ENCODE results near the gene TRIP4.

TRIP4 gene

DNA sequence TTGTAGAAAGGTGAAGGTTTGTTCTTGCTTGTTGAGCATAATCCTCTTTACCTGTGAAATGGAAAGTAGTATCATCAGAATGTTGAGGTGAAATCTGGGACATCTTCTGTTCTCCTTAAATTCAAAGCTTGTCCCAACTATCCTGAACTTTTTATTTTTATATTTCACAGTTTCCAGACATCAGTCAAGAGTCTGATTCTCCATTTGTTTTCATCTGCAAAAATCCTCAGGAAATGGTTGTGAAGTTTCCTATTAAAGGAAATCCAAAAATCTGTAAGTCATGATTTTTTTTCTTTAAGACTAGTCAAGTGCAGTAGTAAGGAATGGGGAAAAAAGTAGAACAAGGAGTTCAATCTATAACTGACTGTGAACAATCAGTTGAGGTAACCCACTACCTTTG, 57.2 kb downstream of the TRIP4 start:
- no peak overlapping the region for H3K4me3 ChIP-seq (ENCODE audit: low read length)
- TF ChIP-seq, protein P1, sequence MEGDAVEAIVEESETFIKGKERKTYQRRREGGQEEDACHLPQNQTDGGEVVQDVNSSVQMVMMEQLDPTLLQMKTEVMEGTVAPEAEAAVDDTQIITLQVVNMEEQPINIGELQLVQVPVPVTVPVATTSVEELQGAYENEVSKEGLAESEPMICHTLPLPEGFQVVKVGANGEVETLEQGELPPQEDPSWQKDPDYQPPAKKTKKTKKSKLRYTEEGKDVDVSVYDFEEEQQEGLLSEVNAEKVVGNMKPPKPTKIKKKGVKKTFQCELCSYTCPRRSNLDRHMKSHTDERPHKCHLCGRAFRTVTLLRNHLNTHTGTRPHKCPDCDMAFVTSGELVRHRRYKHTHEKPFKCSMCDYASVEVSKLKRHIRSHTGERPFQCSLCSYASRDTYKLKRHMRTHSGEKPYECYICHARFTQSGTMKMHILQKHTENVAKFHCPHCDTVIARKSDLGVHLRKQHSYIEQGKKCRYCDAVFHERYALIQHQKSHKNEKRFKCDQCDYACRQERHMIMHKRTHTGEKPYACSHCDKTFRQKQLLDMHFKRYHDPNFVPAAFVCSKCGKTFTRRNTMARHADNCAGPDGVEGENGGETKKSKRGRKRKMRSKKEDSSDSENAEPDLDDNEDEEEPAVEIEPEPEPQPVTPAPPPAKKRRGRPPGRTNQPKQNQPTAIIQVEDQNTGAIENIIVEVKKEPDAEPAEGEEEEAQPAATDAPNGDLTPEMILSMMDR (IDR thresholded peaks at IDR 0.05; ENCODE audit: insufficient read depth, low read depth, low read length, missing control alignments), result no peak
- DNase-seq (ENCODE audit: low read depth), result no peak

DNA sequence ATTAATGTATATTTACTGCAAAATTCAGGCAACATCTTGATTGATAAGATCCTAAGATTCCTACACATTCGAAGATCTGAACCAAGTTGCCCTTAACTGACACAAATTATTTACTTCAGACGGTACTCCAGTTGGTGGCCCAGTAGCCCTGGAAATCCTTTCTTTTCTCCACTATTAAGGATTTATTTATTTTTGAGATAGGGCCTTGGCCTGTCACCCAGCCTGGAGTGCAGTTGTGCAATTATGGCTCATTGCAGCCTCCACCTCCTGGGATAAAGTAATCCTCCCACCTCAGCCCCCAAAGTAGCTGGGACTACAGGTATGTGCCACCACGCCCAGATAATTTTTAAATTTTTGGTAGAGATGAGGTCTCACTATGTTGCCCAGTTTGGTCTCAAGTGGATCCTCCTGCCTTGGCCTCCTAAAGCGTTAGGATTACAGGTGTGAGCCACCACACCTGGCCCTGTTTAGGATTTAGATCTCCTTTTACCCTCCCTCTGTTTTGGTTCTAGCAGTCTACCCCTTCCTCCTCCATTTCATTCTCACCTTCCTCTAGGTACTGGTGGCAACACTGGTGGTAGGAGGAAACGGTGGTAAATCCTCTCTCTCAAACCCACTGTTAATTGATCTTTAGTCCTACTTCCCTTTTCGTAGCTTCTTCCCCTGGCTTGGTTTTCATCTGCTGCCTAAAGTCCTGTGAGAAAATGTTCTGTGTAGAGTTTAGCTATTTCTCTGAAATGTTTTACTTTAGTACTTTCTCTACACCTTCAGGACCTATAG, 60.1 kb downstream of the TRIP4 start:
- TF ChIP-seq, protein P1 (IDR thresholded peaks at IDR 0.05; ENCODE audit: insufficient read depth, low read depth, low read length, missing control alignments), result no peak
- no peak for DNase-seq (ENCODE audit: low read depth)
- H3K4me3 ChIP-seq (ENCODE audit: low read length), result no peak overlapping the region

DNA sequence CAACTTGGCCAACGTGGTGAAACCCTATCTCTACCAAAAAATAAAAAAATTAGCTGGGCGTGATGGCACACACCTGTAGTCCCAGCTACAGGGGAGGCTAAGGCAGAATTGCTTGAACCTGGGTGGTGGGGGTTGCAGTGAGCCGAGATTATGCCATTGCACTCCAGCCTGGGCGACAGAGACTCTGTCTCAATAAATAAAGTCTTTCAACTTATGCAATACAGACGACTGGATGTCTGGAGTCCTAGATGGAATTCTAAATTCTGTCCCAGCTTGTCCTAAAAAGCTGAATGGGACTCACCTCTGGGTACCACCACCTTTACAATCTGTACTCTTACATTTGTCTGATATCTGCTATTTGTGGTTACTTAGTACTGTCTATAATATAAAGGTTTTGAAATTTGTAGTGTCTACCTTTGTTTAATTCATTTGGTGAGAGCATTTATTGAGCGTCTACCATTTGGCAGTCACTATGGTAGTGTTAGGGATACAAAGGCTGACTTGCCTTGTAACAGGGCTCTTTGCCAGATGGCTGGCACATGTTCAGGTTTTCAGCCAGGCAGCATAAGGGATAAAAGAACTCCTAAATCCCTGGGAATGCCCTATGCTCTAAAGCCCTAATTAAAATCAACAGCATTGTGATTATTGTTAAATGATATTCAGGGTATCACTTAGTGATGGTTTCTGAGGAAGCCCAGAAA, 65.5 kb downstream of the TRIP4 start:
- no peak for DNase-seq (ENCODE audit: low read depth)
- no peak overlapping the region for H3K4me3 ChIP-seq (ENCODE audit: low read length)
- TF ChIP-seq, protein P1 (IDR thresholded peaks at IDR 0.05; ENCODE audit: insufficient read depth, low read depth, low read length, missing control alignments), result no peak

DNA sequence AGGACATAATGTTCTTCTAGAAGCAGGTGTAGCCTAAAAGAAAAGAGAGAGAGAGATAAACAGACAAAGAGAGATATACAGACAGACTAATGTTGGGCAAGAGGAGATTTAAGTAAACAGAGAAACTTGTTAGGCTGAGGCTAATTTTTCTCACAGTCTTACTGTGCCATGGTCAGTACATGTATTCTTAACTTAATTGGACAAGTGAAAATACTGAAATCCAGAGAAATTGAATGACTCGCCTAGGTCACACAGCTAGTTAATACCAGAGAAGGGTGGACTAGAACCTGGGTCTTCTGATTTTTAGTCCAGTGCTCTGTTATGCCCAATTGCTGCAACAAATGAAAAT, 66.0 kb downstream of the TRIP4 start:
- TF ChIP-seq, protein P1 (IDR thresholded peaks at IDR 0.05; ENCODE audit: insufficient read depth, low read depth, low read length, missing control alignments), result no peak
- no peak overlapping the region for H3K4me3 ChIP-seq (ENCODE audit: low read length)
- DNase-seq (ENCODE audit: low read depth), result no peak

DNA sequence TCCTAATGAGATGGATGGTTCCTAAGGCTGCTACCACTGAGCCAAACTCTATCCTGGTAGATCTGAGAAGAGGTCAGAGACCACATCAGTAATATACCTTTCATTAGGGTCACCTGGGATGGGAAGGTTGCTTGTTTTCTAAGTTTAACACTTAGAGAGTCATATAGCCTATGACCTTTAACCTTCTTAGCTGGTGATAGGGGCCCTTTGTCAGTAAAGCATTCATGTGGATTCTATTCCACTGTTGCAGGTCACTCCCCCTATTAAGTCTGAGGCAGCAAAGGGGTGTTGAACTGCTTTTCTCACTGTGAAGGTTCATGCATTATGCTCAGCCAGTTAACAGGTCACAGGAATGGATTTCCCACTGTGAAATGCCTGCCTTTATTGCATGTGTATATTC, 66.6 kb downstream of the TRIP4 start:
- TF ChIP-seq, protein P1 (IDR thresholded peaks at IDR 0.05; ENCODE audit: insufficient read depth, low read depth, low read length, missing control alignments), result no peak
- no peak overlapping the region for H3K4me3 ChIP-seq (ENCODE audit: low read length)
- no peak for DNase-seq (ENCODE audit: low read depth)

DNA sequence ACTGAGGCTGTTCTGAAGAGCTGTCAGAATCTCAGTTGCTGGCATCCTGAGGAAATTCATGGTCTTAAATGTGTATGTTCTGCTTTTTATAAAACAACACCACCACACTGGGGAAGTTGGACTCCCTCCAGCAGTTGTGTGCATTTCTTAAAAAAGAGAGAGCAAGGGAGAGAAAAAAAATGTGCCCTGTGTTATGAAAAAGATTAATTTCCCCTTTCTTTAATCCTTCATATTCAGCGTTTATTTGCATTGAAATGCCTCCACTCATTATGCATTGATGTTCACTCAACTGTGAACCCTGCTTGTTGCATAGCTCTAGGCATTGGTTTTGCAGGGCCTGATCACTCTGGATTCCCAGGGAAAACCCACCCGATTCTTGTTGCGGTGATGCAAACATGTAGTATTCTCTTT, 68.3 kb downstream of the TRIP4 start:
- TF ChIP-seq, protein P1 (IDR thresholded peaks at IDR 0.05; ENCODE audit: insufficient read depth, low read depth, low read length, missing control alignments), result no peak
- no peak for DNase-seq (ENCODE audit: low read depth)
- no peak overlapping the region for H3K4me3 ChIP-seq (ENCODE audit: low read length)

Measured in epithelial cell of esophagus (primary cell).